Activated effector memory CD4-positive, alpha-beta T cell treated with Interleukin-2 at 50 U/mL for 16 hours (primary cell): ENCODE results near the gene CD7.
A peak's percentile ranks its signal among the peaks of the same experiment; 100 is the strongest.

ENCODE experiments used
- DNase-seq: peaks from one replicate; pipeline ENCODE4 v3.0.0-alpha.2; 2020

Gene CD7

DNA sequence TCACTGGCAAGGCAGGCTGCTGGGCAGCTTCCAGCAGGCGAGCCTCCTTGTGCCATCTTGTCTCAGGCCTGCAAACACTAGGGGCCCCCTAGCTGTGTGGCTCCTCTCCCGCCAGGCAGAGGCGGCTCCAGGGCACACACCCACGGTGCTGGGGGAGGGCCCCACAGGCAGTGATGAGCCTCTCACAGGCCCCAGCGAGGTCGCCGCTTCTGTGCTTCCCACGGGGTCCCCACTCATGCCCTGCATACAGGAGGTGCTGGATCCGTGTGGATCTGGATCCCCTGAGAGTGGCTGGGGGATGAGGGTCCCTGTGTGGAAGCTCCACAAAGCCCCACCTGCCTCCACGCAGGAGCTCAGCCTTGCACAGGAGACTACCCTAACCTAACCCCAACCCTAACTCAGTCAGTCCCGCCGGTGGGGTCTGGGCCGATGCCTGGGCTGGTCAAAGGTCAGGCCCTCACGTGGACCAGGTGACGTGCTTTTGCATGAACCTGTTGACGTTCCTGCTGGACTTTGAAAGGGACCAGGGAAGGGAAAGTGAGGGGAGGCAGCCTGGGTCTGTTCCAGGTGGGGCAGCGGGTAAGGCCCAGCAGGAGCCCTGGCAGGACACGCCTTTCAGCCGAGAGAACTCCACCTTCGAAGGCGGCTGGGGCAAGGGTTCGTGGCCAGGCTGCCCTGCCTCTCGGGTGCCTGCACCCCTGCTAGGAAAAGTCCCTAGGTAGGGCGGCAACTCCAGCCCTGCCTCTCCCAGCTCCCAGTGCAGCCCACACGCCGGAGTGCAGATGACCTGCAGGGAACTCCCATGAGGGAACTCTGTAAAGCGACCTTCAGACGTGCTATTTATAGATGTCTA lies 11.0 kb upstream of the CD7 start:
- no peak for DNase-seq

DNA sequence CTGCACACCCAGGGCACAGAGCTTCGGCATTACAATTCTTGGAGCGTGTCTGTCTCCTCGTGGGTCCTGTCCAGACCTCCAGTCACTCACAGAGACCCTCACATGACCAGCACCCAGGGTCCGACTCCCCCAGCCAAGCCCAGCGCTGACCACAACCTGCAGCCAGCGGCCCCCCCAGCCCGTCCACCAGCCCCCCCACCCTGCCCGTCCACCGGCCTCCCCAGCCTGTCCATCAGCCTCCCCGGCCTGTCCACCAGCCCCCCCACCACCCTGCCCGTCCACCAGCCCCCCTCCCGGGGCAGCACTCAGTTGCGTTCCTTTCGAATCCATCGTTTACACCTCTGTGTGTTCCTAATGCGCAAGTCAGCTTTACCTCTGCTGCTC lies 10.3 kb upstream of the CD7 start:
- DNase-seq = no peak

DNA sequence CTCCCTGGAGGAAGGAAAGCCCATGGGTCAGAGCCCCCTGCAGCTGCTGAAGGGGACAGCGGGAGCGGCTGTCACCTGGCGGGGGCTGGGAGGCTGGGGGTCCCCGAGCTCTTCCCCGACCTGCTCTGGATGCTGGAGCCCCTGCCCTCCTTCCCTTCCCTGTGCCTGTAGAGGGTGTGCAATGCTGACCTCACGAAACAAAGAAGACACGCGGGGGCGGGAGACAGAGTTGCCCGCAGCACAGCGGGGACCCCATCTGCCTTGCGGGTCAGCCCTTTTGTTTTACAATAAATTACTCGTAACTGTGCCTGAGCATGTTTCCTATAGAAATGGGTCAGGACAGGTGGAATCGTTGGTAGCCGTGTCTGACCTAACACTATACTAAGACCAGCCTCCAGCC lies 9.9 kb upstream of the CD7 start:
- DNase-seq = no peak

DNA sequence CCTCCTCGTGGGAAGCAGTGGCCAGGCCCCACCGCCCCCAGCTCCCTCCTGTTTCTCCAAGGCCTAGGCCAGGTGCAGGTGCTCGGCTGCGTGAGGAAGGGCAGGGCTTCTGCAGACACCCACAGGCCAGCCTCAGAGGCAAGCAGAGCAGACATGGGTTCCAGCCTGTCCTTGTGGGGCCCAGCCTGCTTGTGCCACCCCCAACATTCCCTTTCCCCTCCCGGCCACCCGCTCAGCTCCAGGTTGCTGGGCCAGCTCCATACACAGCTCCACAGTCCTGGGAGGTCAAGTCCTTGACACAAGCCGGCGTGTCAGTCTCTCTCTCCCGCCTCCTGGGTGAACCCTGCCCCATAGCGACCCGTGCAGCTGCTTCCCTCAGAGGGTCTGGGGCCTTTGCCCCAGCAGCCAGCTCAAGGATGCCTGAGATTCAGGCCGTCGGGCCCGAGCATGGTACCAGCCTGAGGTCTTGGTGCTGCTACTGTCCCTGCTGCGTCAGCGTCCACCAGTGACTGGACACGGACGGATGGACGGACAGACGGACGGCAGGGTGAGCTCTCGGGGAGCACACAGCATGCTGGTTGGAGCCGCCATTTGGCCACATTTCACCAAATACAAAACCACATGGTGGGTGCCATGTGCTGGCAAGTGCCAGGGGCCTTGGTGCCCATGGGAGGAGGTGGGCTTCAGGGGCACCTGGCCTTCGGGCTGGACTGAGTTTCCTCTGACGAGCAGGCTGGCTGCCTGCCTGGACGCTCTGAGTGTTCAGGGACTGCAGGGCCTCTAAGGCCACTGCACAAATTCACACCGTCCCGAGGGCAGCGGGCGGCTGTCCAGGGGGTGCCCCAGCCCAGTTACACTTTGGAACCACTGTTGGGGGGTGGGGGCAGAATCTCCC lies 8.1 kb upstream of the CD7 start:
- no peak for DNase-seq

DNA sequence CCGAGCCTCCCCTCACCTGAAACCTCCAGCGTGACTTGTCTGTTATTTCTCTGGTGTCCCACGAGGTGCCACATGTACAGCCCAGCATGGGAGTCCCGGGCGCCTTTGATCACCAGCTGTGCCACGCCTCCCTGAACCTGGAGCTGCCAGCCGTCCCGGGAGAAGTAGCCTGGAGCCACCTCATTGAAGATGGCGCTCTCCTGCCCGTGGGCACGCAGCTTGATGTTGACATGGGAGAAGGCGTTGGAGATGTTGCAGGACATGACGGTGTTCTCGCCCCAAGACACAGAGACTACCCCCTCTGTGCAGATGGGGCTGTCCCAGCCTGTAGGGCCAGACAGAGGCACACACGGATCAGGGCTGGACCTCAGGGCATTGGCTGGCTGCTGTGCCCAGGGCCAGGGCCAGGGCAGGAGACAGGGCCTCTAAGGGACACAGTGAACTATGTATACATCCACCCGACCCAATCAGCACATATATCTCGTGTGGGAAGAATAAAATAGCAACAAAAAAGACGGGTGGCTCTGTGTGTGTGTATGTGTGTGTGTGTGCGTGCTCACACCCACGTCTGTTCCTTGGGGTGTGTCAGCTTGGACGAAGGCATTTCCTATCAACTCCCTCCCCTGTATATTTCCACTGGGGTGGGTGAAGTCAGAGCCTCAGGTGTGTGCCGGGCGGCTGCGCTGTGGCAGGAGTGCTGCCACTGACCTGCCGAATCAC lies 7.3 kb upstream of the CD7 start:
- no peak for DNase-seq

DNA sequence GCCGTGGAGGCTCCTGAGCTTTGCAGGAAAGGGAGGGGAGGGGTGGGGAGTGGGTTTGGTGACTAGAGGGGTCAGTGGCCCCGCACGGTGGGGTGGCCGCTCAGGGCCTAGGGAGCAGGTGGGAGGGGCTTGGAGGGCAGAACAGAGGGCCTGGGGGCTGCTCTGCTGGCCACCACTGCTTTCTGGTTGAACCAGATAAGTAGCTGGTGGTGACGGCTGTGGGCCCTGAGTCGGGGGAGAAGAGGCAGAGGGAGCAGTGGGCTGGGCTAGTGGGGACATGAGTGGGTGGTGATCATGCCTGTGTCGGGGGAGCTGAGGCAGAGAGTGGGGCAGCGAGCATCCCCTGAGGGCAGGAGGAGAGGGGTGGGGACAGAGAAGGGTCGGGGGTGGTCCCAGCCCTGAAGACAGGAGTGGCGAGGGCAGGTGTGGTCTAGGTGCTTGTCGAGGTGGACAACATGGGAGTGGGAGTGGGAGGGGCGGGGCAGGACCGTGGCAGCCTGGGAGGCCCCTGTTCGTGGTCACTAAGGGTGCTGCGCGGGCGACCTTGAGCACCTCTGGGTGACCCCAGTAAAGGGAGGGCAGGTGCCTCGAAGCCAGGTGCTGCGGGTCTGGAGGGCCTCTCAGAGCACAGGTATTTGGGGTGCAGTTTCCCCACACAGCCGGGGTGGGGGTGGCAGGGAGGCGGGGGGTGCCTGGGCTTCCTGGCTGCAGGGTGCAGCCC lies 6.3 kb upstream of the CD7 start:
- DNase-seq = no peak

DNA sequence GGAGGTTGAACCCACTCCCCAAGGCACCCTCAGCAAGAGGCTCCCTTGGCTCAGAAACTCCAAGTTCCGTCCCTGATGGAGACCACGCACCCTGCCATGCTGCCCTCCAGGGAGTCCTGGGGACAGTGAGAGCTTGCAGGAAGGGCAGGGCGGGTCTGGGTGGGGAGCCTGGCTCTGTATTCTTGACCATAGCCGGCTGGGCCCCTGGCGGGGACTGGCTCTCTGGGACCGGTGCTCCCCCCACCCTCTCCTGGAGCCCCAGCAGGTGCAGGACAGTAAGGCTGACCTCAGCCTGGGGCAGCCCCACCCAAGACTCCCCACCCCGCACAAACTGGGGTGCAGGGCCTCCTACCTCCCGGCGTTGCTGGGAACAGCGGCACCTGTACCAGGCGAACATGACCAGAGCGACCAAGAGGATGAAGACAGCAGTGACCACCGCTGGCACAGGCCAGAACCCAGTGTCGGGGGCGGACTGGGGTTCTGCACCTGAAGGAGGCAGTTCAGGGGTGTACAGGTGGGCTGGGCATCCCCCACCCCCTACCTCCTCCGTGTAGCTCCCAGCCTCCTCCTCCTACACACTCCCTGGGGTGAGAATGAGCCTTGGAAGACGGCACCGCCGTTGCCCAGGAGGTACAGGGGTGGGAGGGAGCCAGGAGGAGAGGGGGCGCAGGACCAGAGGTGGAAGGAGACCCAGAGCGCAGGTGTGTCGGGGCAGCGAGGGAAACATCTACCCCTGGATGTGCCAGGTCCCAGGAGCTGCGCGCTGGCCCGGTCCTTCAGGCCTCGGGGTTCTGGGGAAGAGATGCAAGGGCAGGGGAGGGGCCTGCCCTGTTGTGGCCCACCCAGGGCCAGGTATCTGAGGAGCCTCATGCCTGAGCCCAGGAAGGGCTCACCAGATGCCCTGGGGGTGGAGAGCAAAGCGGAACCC lies 5.4 kb upstream of the CD7 start:
- DNase-seq = no peak

DNA sequence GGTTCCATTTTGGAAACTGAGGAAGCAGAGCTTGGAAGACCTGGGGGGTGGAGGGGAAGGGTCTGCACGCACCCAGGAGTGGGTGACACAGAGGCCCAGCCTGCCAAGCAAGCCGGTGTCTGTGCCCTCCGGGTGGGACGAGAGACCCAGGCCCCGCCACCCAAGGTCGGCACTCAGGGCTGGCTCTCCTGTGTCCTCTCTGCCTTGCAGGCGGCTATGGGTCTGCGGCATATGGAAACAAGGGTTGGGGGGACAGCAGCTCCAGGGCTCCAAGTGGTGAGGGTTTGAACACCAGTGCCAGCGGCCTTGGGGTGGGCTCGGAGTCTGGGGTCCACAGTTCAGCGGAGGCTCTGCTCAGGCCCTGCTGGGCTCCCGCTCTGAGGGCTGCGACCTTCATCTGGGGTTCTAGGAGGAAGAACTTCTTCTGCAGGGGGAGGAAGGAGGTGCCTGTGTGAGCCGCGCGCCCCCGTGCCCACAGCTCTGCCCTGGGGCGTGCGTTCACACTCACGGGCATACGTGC lies 4.6 kb upstream of the CD7 start:
- no peak for DNase-seq

DNA sequence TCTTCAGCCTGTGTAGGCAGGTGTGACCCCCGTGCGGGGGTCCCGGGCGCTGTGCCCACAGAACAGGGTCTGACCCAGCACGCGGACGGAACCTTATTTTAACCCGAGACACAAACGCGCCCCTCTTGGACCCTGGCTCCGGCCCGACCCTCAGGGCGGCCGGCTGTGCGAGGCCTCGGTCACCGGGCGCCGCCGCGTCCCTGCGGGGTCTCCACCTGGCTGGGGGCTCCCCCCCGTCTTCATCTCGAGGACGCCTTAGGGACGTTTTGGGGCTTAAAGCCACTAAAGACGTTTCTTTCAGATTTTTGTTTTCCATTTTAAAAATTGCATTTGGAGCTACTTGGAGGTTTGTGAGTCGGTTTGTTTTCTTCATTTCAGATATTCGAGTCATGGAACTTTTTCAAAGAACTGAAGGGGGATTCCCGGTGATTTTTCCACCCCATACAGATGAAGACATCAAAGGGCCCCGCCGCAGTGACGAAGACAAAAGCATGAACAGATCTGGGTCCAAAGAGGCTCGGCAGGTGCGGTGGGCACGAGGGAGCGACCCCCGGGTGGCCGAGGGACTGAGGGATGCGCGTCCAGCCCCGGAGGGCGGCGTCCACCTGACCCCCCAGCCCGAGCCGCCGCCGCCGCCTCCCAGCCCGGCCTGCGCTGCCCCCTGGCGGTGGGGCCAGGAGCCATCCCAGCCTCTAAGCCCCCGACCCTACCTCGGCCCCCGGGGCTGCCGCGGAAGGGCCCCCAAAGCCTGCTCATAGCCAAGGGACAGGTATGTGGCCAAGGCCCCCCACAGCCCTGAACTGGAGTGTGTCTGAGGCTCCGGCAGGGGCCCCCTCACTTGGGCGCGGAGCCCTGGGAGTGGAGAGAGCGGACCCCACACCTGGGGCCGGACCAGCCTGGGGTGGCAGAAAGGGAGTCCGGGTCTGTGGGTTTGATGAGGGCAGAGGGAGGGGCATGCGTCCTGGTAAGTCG lies 3.8 kb upstream of the CD7 start:
- peak; percentile 48 for DNase-seq

DNA sequence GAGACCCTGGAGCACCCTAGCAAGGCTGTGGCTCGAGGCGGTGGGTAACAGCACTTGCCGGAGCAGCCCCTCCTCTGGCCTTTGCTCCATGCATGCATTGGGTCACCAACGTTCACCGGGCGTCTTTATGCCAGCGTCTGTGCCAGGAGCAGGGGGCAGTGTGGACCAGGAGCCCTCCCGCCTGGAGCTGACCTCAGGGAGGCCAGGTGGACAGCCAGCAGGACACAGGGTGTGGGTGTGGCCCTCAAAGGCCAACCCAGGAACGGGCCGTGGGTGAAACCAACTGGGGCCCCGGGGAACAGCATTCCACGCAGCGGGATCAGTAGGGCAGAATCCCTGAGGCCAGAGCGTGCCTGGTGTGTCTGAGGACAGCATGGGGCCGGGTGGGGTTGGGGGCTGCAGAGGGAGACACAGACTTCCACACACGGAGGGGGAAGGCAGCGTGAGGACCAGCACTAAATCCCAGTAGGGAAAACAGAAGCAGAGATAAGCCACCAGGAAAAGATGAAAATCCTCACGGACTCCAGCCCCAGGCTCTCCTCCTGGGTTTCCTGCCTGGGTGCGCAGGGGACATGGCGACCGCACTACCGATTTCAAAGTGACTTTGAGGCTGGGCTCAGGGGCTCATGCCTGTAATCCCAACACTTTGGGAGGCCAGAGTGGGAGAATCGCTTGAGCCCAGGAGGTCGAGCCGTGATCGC lies 2.9 kb upstream of the CD7 start:
- no peak for DNase-seq

DNA sequence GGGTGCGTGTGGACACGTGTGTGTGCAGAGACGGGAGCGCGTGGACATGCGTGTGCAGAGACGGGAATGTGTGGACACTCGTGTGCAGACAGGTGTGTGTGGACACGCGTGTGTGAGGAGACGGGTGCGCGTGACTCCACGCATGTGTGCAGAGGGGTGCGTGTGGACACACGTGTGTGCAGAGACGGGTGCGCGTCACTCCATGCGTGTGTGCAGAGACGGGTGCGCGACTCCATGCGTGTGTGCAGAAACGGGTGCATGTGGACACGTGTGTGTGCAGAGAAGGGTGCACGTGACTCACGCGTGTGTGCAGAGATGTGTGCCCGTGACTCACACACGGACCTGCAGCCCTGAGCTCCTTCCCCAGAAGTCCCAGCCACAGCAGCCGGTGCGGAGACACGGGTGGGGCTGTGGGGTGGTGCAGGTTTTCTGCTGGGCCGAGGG lies 2.2 kb upstream of the CD7 start:
- no peak for DNase-seq

DNA sequence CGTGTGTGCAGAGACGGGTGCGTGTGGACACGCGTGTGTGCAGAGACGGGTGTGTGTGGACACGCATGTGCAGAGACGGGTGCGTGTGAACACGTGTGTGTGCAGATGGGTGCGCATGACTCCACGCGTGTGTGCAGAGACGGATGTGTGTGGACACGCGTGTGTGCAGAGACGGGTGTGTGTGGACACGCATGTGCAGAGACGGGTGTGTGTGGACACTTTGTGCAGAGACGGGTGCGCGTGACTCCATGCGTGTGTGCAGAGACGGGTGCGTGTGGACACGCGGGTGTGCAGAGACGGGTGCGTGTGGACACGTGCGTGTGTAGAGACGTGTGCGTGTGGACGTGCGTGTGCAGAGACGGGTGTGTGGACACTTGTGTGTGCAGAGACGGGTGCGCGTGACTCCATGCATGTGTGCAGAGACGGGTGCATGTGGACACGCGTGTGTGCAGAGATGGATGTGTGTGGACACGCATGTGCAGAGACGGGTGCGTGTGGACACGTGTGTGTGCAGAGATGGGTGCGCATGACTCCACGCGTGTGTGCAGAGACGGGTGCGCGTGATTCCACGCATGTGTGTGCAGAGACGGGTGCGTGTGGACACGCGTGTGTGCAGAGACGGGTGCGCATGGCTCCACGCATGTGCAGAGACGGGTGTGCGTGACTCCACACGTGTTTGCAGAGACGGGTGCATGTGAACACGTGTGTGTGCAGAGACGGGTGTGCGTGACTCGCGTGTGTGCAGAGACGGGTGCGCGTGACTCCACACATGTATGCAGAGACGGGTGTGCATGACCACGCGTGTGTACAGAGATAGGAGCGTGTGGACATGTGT lies 1.6 kb upstream of the CD7 start:
- no peak for DNase-seq

DNA sequence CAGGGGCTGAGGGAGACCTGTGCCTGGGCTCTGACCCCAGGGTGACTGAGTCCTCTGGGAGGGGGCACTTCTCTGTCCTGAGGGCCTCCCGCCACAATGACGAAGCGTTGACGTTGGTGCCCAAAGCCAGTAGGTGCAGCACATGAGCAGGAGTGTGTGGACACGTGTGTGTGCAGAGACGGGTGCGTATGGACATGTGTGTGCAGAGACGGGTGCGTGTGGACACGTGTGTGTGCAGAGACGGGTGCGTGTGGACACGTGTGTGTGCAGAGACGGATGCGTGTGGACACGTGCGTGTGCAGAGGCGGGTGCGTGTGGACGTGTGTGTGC lies 726 bp upstream of the CD7 start:
- DNase-seq = no peak

DNA sequence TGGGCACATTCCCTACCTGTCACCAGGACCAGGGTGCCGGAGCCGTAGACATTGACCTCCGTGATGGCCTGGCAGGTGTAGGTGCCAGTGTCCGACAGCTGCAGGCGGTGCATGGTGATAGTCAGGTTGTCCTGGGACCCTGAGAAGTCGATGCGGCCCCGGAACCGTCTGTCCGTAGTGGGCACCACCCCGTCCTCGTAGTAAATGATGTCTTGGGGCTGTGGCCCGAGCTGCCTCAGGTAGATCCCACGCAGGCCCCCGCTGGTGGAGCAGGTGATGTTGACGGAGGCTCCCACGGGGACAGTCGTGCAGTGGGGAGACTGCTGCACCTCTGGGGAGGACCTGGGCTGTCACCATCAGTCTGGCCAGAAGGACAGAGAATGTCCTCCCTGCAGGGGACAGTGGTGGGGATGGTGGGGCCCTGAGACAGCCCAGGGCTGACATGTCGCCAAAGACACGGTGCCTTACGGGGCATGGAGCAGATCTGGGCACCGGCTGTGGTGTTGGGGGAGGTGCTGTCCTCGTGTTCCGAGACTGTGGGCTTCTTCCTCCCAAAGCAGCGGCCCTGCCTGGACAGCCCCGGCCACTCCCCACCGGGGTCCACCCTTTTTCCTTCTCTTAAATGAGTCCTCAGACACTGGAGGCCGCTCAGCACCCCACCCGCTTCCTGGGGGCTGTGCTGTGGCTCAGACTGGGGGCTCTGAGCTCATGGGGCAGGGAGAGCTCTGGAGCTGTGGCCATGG lies 586 bp downstream of the CD7 start:
- no peak for DNase-seq

DNA sequence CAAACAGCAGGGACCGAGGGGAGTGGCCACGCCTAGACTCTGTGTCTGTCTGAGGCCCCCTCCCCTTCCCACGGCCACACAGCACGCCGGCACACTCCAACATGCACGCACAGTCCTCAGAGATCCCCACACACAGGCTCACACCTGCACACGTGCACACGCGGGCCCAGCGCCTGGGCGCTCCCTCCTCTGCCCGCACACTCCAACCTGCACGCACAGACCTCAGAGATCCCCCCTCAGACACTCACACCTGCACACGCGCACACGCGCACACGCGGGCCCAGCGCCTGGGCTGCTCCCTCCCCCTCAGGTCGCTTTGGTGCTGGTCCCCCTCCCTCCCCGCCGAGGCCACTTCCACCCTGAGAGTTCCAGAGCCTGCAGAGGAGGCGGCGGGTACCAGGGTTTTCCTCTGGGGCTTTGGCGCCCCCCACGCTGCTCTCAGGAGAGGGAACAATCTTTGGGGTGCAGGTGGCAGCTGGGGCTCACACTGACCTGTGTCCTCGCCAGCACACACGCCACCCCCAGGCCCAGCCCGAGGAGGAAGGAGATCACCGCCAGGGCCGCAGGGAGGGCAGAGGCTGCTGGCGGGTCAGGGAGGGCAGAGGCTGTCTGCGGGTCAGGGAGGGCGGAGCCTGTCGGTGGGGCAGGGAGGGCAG lies 1.6 kb downstream of the CD7 start:
- DNase-seq = no peak

DNA sequence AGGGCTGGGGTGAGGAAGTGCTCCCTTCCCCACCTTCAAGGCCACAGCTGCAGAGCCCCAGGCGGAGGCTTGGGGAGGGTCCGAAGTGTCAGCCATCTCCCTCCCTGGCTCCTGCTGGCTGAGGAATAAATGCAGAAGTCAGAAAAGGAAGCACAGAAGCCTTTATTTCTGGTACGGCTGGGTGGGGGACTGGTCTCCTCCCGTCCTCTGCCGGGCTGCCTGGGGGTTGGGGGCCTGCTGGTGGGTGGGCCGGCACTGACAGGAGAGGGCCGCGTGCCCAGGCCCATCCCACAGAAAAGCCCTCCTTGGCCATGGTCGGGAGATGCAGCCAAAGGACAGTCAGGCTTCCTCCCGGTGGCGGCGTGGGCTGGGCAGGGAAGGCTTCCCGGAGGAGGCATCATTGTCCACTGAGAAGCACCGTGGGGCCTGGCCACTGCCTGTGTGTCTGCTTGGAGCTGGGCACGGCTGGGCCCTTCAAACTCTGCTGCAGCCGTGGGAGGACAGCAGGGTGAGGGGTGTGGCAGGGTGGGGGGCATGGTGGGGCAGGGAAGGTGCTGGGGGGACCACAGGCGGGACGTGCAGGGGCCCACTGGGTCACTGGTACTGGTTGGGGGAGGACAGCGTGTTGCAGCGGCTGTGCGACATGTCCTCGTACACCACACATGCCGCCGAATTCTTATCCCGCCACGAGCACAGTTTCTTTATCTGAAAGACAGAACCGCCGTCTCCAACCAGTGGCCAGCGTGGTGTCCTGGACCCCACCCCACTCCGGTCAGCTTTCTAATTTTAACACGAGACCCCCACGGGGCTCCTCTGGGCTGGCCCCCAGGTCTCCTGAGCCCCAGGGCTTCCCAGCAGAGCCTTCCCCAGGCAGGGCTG lies 2.4 kb downstream of the CD7 start:
- no peak for DNase-seq
